IMR-90 (cell line): ENCODE data around the gene PRMT7.

Source experiments
- CHD1 ChIP-seq: IDR thresholded peaks from 2 replicates; pipeline ENCODE4 v1.6.1; 2012; ENCODE audit warnings: low read depth, low read length, improper control_type of control experiment
- MAFK ChIP-seq: IDR thresholded peaks from 2 replicates; pipeline ENCODE4 v1.6.1; 2012; ENCODE audit warnings: low read depth, low read length, improper control_type of control experiment
- MXI1 ChIP-seq: IDR thresholded peaks from 2 replicates; pipeline ENCODE4 v1.6.1; 2012; ENCODE audit warnings: low read depth, mild to moderate bottlenecking, low read length, moderate library complexity, borderline replicate concordance
- NFE2L2 ChIP-seq: fragments of 150-350 bp; IDR thresholded peaks from 2 replicates; pipeline ENCODE4 v1.6.1; 2016; ENCODE audit warnings: low read depth, mild to moderate bottlenecking, low read length
- POLR2A ChIP-seq: IDR thresholded peaks from 2 replicates; pipeline ENCODE4 v1.6.1; 2012; ENCODE audit warnings: mild to moderate bottlenecking, low read depth, low read length
- RAD21 ChIP-seq: IDR thresholded peaks from 2 replicates; pipeline ENCODE4 v1.6.1; 2012; ENCODE audit warnings: low read length, improper control_type of control experiment
- RCOR1 ChIP-seq: IDR thresholded peaks from 2 replicates; pipeline ENCODE4 v1.6.1; 2012; ENCODE audit warnings: mild to moderate bottlenecking, low read length, improper control_type of control experiment; ENCODE audit not compliant: insufficient replicate concordance
- RFX5 ChIP-seq: IDR thresholded peaks from 2 replicates; pipeline ENCODE4 v1.8.0; 2012; ENCODE audit warnings: low read depth, mild to moderate bottlenecking, low read length, moderate library complexity
- SMC3 ChIP-seq: fragments of 150-350 bp; IDR thresholded peaks from 2 replicates; pipeline ENCODE4 v1.6.1; 2016; ENCODE audit warnings: low read depth, mild to moderate bottlenecking, antibody characterized with exemption, low read length, moderate library complexity
- TF ChIP-seq, protein P1 (sequence below): conservative IDR thresholded peaks from 2 replicates; pipeline ENCODE4 v1.5.1; 2012; ENCODE audit warnings: mild to moderate bottlenecking, low read depth, low read length, improper control_type of control experiment

DNA sequence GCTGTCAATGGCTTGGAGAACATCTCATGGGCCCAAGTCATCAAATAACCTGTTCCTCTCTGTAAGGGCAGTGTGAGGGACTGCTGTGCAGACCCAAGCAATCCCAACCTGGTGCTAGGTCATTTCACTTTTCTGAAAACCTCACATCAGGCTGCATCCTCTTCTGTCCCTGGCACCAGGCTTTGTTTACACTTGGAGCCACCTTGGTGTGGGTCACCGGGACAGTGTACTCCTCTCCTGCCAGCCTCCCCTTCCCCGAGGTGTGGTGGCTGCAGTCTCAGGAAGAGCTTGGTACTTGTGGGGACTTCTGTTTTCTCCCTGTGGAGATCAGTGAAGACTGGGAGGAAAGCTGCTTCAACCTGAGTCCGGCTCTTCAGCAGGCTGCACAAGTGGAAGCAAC lies 12.5 kb upstream of the PRMT7 start:
- TF ChIP-seq, protein P1, sequence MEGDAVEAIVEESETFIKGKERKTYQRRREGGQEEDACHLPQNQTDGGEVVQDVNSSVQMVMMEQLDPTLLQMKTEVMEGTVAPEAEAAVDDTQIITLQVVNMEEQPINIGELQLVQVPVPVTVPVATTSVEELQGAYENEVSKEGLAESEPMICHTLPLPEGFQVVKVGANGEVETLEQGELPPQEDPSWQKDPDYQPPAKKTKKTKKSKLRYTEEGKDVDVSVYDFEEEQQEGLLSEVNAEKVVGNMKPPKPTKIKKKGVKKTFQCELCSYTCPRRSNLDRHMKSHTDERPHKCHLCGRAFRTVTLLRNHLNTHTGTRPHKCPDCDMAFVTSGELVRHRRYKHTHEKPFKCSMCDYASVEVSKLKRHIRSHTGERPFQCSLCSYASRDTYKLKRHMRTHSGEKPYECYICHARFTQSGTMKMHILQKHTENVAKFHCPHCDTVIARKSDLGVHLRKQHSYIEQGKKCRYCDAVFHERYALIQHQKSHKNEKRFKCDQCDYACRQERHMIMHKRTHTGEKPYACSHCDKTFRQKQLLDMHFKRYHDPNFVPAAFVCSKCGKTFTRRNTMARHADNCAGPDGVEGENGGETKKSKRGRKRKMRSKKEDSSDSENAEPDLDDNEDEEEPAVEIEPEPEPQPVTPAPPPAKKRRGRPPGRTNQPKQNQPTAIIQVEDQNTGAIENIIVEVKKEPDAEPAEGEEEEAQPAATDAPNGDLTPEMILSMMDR, result no peak
- no peak for TF ChIP-seq RCOR1
- TF ChIP-seq RFX5, result no peak
- TF ChIP-seq NFE2L2, result no peak
- no peak for TF ChIP-seq POLR2A
- no peak for TF ChIP-seq CHD1
- TF ChIP-seq SMC3, result no peak
- TF ChIP-seq MAFK, result no peak
- no peak for TF ChIP-seq MXI1
- no peak for TF ChIP-seq RAD21
